ENCODE measurements around the gene MLXIPL.
"Not testable (repeated sequence)": the region's sequence is repeated elsewhere in the genome, so short reads cannot be mapped to it uniquely, and the experiment has no call there.

MLXIPL gene

GRCh38 chr7:73569042-73569608 lies 55.2 kb downstream of the MLXIPL start:
- H3K9ac ChIP-seq (ENCODE audit: low read depth, low read length), result no peak overlapping the region
- peaks cover 50% of the 10 kb centered on the region for H3K36me3 ChIP-seq (ENCODE audit: insufficient read depth, low read depth, low read length)
- no peak overlapping the region for H3K4me3 ChIP-seq (ENCODE audit: low read length)

GRCh38 chr7:73567846-73568685 lies 56.3 kb downstream of the MLXIPL start:
- peaks cover 39% of the 10 kb centered on the region for H3K36me3 ChIP-seq (ENCODE audit: insufficient read depth, low read depth, low read length)
- no peak overlapping the region for H3K27ac ChIP-seq (ENCODE audit: low read length)
- H3K4me3 ChIP-seq (ENCODE audit: low read length), result no peak overlapping the region
- no peaks in the 10 kb centered on the region for H3K27me3 ChIP-seq (ENCODE audit: insufficient read depth, low read length)
- peaks cover 4% of the 10 kb centered on the region; the same call in 1 of the 2 replicates for H3K4me1 ChIP-seq (ENCODE audit: insufficient read depth, low read length)
- no peaks in the 10 kb centered on the region for H3K9me3 ChIP-seq (ENCODE audit: insufficient read depth, low read depth, low read length)
- no peak overlapping the region for H3K9ac ChIP-seq (ENCODE audit: low read depth, low read length)

More at GRCh38 chr7:73569042-73569608, 55.2 kb downstream of the MLXIPL start:
- H3K9me3 ChIP-seq (ENCODE audit: insufficient read depth, low read depth, low read length), result no peaks in the 10 kb centered on the region
- peaks cover 4% of the 10 kb centered on the region; the same call in 1 of the 2 replicates for H3K4me1 ChIP-seq (ENCODE audit: insufficient read depth, low read length)
- no peaks in the 10 kb centered on the region for H3K27me3 ChIP-seq (ENCODE audit: insufficient read depth, low read length)
- H3K27ac ChIP-seq (ENCODE audit: low read length), result no peak overlapping the region

- Histone ChIP-seq H3K9ac (ENCODE audit: low read depth, low read length) (no peak overlapping the region), H3K27me3 (ENCODE audit: insufficient read depth, low read length) (no peaks in the 10 kb centered on the region), H3K4me1 (ENCODE audit: insufficient read depth, low read length) (peaks cover 4% of the 10 kb centered on the region; the same call in 1 of the 2 replicates), H3K9me3 (ENCODE audit: insufficient read depth, low read depth, low read length) (no peaks in the 10 kb centered on the region), H3K4me3 (ENCODE audit: low read length) (no peak overlapping the region), H3K36me3 (ENCODE audit: insufficient read depth, low read depth, low read length) (peaks cover 30% of the 10 kb centered on the region), H3K27ac (ENCODE audit: low read length) (no peak overlapping the region)
Measured at GRCh38 chr7:73567140-73567539, 57.2 kb downstream of the MLXIPL start.

GRCh38 chr7:73566431-73566830 lies 57.9 kb downstream of the MLXIPL start:
- not testable (repeated sequence) for H3K9ac ChIP-seq (ENCODE audit: low read depth, low read length); H3K4me3 ChIP-seq (ENCODE audit: low read length); H3K27ac ChIP-seq (ENCODE audit: low read length); H3K9me3 ChIP-seq (ENCODE audit: insufficient read depth, low read depth, low read length); H3K4me1 ChIP-seq (ENCODE audit: insufficient read depth, low read length); H3K27me3 ChIP-seq (ENCODE audit: insufficient read depth, low read length)
- H3K36me3 ChIP-seq (ENCODE audit: insufficient read depth, low read depth, low read length), result peaks cover 25% of the 10 kb centered on the region

- no peaks in the 10 kb centered on the region for H3K27me3 ChIP-seq (ENCODE audit: insufficient read depth, low read length)
- no peak overlapping the region for H3K27ac ChIP-seq (ENCODE audit: low read length)
- H3K9me3 ChIP-seq (ENCODE audit: insufficient read depth, low read depth, low read length), result no peaks in the 10 kb centered on the region
- H3K36me3 ChIP-seq (ENCODE audit: insufficient read depth, low read depth, low read length), result peaks cover 19% of the 10 kb centered on the region
- H3K4me1 ChIP-seq (ENCODE audit: insufficient read depth, low read length), result peaks cover 4% of the 10 kb centered on the region; the same call in 1 of the 2 replicates
- H3K9ac ChIP-seq (ENCODE audit: low read depth, low read length), result no peak overlapping the region
- no peak overlapping the region for H3K4me3 ChIP-seq (ENCODE audit: low read length)
Measured at GRCh38 chr7:73565675-73566340, 58.5 kb downstream of the MLXIPL start.

- Histone ChIP-seq H3K4me3 (ENCODE audit: low read length) (no peak overlapping the region), H3K9me3 (ENCODE audit: insufficient read depth, low read depth, low read length) (no peaks in the 10 kb centered on the region), H3K36me3 (ENCODE audit: insufficient read depth, low read depth, low read length) (no peaks in the 10 kb centered on the region), H3K9ac (ENCODE audit: low read depth, low read length) (no peak overlapping the region), H3K27ac (ENCODE audit: low read length) (no peak overlapping the region), H3K27me3 (ENCODE audit: insufficient read depth, low read length) (peaks cover 11% of the 10 kb centered on the region), H3K4me1 (ENCODE audit: insufficient read depth, low read length) (peaks cover 4% of the 10 kb centered on the region; the same call in 1 of the 2 replicates)
Measured at GRCh38 chr7:73560109-73560835, 64.0 kb downstream of the MLXIPL start.

GRCh38 chr7:73557397-73558257 lies 66.7 kb downstream of the MLXIPL start, which contains the start of gene BCL7B:
Gene BCL7B (minus strand): TSS chr7:73557690. CDS start chr7:73557578, 112 bp downstream.
- peak within 1 kb of the TSS; percentile 86; the same call in 1 of the 2 replicates for H3K9ac ChIP-seq (ENCODE audit: low read depth, low read length)
- peak within 1 kb of the TSS; percentile 80 for H3K4me3 ChIP-seq (ENCODE audit: low read length)
- peaks cover 11% of the 10 kb centered on the region for H3K27me3 ChIP-seq (ENCODE audit: insufficient read depth, low read length)
- H3K36me3 ChIP-seq (ENCODE audit: insufficient read depth, low read depth, low read length), result peaks cover 9% of the 10 kb centered on the region
- no peaks in the 10 kb centered on the region for H3K9me3 ChIP-seq (ENCODE audit: insufficient read depth, low read depth, low read length)
- no peaks in the 10 kb centered on the region for H3K4me1 ChIP-seq (ENCODE audit: insufficient read depth, low read length)
- peak within 1 kb of the TSS; percentile 72 for H3K27ac ChIP-seq (ENCODE audit: low read length)

- H3K4me3 ChIP-seq (ENCODE audit: low read length), result peak overlapping the region; percentile 80
- no peaks in the 10 kb centered on the region for H3K9me3 ChIP-seq (ENCODE audit: insufficient read depth, low read depth, low read length)
- H3K9ac ChIP-seq (ENCODE audit: low read depth, low read length), result peak overlapping the region; percentile 86; the same call in 1 of the 2 replicates
- H3K27me3 ChIP-seq (ENCODE audit: insufficient read depth, low read length), result peaks cover 11% of the 10 kb centered on the region
- H3K4me1 ChIP-seq (ENCODE audit: insufficient read depth, low read length), result no peaks in the 10 kb centered on the region
- H3K36me3 ChIP-seq (ENCODE audit: insufficient read depth, low read depth, low read length), result peaks cover 15% of the 10 kb centered on the region
- peak overlapping the region; percentile 72 for H3K27ac ChIP-seq (ENCODE audit: low read length)
Measured at GRCh38 chr7:73557108-73557396, 67.3 kb downstream of the MLXIPL start.

GRCh38 chr7:73556208-73557107 lies 67.9 kb downstream of the MLXIPL start:
- peaks cover 19% of the 10 kb centered on the region for H3K36me3 ChIP-seq (ENCODE audit: insufficient read depth, low read depth, low read length)
- no peaks in the 10 kb centered on the region for H3K9me3 ChIP-seq (ENCODE audit: insufficient read depth, low read depth, low read length)
- no peaks in the 10 kb centered on the region for H3K4me1 ChIP-seq (ENCODE audit: insufficient read depth, low read length)
- H3K27me3 ChIP-seq (ENCODE audit: insufficient read depth, low read length), result peaks cover 11% of the 10 kb centered on the region
- H3K9ac ChIP-seq (ENCODE audit: low read depth, low read length), result peak overlapping the region; percentile 74; the same call in 1 of the 2 replicates
- peak overlapping the region; percentile 80 for H3K4me3 ChIP-seq (ENCODE audit: low read length)
- no peak overlapping the region for H3K27ac ChIP-seq (ENCODE audit: low read length)

- no peak overlapping the region for H3K9ac ChIP-seq (ENCODE audit: low read depth, low read length)
- no peak overlapping the region for H3K27ac ChIP-seq (ENCODE audit: low read length)
- peak overlapping the region; percentile 80; the same call in 1 of the 2 replicates for H3K4me3 ChIP-seq (ENCODE audit: low read length)
Measured at GRCh38 chr7:73555411-73555982, 68.8 kb downstream of the MLXIPL start.

More at GRCh38 chr7:73555411-73555982, 68.8 kb downstream of the MLXIPL start:
- peaks cover 27% of the 10 kb centered on the region for H3K36me3 ChIP-seq (ENCODE audit: insufficient read depth, low read depth, low read length)
- H3K4me1 ChIP-seq (ENCODE audit: insufficient read depth, low read length), result no peaks in the 10 kb centered on the region
- H3K27me3 ChIP-seq (ENCODE audit: insufficient read depth, low read length), result peaks cover 9% of the 10 kb centered on the region
- no peaks in the 10 kb centered on the region for H3K9me3 ChIP-seq (ENCODE audit: insufficient read depth, low read depth, low read length)
